ENCODE data around the gene NDUFS2.

- TF ChIP-seq, protein P1, sequence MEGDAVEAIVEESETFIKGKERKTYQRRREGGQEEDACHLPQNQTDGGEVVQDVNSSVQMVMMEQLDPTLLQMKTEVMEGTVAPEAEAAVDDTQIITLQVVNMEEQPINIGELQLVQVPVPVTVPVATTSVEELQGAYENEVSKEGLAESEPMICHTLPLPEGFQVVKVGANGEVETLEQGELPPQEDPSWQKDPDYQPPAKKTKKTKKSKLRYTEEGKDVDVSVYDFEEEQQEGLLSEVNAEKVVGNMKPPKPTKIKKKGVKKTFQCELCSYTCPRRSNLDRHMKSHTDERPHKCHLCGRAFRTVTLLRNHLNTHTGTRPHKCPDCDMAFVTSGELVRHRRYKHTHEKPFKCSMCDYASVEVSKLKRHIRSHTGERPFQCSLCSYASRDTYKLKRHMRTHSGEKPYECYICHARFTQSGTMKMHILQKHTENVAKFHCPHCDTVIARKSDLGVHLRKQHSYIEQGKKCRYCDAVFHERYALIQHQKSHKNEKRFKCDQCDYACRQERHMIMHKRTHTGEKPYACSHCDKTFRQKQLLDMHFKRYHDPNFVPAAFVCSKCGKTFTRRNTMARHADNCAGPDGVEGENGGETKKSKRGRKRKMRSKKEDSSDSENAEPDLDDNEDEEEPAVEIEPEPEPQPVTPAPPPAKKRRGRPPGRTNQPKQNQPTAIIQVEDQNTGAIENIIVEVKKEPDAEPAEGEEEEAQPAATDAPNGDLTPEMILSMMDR (conservative IDR thresholded peaks at IDR 0.05; ENCODE audit: low read depth, low read length) = no peak
- TF ChIP-seq EZH2 (IDR thresholded peaks at IDR 0.05; ENCODE audit: borderline replicate concordance, low read depth, low read length, poor library complexity, severe bottlenecking) = no peak
Measured at GRCh38 chr1:161189036-161189435, 13.1 kb upstream of the NDUFS2 start.

Measured in A673 (cell line).